Stimulated activated CD4-positive, alpha-beta T cell treated with anti-CD3 and anti-CD28 coated beads, Interleukin-15, amount 100 ng/mL, for 24 hours (primary cell): ENCODE data around the gene ACER3.
A peak's percentile ranks its signal among the peaks of the same experiment; 100 is the strongest.
"Not testable (repeated sequence)": the region's sequence is repeated elsewhere in the genome, so short reads cannot be mapped to it uniquely, and the experiment has no call there.

ENCODE experiments used
- DNase-seq: peaks from one replicate; pipeline ENCODE4 v3.0.0-alpha.2; 2020

ACER3 gene

DNA sequence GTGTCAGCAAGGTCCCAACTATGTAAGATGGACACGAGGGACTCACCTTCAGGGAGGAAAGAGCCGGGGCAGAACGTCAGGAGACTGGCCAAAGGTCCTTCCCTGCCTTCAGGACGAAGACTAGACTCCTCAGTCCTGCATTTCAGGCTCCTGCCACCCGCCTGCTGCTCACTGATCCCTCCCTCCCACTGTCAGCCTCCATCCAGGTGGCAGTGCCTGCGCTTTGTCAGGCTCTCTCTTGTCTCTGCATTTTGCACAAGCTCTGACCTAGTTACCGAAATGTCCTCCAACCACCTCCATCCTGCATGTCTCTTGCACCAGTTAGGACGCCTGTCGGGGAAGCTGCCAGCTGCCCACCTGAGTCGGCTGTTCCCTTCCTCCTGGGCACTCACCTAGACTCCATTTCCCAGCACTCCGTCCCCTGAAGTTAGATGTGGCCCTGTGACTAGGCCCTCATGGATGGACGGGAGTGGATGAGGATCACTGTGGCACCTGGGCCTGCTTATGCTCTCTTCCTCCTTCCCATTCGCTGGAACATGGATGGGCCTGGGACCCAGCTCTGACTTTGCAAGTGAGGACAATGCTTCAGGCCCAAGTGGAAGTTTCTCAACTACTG is 181.5 kb downstream of the ACER3 start:
- DNase-seq = no peak

DNA sequence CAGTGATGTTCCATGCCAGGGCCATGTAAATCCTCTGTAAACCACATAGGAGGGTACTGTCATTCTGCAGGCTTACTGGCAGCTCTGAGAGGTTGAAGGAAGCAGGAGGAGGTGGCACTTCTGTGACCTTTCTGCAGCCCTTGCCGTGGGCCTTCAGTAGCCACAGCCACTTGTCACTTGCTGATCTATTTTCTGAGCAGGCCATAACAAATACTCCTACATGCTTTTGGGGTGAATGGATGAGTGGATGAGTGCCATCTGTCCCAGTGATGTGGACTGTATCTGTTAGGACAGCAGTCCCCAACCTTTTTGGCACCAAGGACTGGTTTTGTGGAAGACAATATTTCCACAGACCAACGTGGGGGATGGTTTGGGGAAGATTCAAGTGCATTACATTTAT is 183.6 kb downstream of the ACER3 start:
- DNase-seq = no peak

- no peak for DNase-seq
These were observed 184.2 kb downstream of the ACER3 start for GRCh38 chr11:77044886-77045285.

GRCh38 chr11:77046060-77046501 is 185.4 kb downstream of the ACER3 start:
- peak; percentile 75 for DNase-seq

GRCh38 chr11:77047007-77047927 is 186.5 kb downstream of the ACER3 start:
- DNase-seq = peak; percentile 75

DNA sequence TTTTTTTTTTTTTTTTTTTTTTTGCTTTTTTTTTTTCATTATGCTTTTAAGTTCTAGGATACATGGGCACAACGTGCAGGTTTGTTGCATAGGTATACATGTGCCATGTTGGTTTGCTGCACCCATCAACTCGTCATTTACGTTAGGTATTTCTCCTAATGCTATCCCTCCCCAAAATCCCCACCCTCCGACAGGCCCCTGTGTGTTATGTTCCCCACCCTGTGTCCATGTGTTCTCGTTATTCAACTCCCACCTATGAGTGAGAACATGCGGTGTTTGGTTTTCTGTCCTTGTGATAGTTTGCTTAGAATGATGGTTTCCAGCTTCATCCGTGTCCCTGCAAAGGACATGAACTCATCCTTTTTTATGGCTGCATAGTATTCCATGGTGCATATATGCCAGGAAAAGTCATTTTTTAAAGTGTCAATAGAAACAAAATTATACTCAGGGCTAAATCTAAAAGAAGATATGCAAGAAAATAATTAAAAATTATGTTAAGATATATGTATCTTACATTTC is 187.3 kb downstream of the ACER3 start:
- not testable (repeated sequence) for DNase-seq

DNA sequence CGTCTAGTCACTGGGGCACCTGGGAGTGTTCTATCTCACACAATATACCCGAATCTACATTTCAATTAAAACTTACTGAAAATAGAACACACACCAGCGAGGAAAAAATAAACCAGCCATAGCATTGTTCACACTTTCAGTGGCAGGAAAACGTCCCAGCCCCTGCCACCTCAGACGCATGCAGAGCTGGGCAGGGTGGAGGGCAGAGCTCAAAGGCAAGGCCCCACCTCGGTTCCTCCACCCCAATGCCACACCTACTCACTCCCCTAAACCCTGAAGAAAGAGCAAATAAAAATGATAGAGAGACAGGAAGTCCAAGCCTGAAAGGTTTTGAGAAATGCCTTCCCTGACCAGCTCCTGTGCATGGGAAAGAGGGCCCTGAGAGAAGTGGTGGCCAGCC is 188.3 kb downstream of the ACER3 start:
- no peak for DNase-seq

DNA sequence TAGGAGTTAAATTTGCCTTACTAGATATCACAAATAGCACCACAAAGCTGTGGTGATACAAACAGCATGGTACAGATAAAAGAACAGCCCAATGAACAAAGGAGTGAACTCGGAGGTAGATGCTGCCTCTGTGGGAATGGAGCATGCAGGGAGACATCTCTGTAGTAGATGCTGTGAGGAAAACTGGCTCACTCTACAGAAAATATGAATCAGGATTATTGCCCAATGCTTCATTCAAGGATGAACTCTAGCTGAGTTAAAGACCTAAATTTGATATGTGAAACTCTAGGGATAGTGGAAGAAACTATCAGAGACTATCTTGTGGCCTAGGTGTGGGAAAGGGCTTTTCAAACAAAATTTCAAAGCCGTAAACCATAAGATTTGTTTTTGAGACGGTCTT is 190.8 kb downstream of the ACER3 start:
- DNase-seq = no peak

DNA sequence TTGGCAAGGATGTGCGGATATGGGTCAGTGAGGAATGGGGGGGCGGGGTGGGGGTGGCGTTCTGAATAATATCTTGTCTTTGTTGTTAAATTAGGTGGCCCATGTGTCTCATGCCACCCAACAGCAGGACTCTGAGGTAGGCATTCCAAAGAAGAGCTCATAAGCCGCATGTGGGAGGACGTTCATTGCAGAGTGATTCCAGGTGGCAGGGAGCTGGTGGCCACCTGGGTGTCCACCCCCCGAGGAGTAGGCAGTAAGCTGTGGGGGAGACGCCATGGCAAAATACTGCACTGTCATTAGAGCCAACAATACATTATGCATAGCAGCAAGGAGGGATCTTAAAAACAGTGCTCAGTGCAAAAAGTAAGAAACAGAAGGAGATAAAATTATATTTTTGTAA is 191.8 kb downstream of the ACER3 start:
- no peak for DNase-seq

DNA sequence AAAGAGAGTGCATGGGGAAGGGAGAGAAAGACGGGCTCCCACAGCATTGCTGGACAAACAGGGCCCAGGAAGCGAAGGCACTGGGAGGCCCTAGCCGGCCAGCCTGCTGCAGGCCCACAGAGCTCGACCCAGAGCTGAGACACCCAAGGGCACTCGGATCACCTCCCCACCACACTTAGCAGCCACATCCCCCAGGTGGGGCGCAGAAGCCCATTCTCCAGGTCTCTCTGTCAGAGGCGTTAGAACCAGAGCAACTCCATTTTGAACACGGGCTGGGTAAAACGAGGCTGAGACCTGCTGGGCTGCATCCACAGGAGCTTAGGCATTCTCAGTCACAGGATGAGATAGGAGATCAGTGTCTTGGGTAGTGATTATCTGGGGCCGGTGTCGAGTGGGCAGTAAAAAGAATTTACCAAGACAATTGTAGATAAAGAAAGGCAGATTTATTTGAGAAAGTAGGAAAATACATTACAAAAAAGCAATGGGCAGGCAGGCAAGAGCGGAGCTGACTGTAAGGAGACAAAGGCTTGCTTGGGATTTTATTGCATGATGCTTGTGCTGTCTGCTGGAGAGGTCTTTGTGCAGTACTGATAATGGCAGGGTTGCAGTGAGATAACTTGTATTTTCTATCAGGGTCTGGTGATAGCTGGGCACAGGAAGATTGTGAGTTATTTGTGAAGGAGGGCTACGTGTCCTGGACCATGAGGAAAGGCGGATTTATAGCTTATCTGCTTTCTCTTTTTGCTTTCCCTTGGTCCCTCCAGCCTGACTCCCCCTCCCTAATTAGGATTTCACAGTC is 192.7 kb downstream of the ACER3 start:
- no peak for DNase-seq

- DNase-seq = no peak
These were observed 193.4 kb downstream of the ACER3 start for GRCh38 chr11:77054084-77054483.

GRCh38 chr11:77055101-77055561 is 194.4 kb downstream of the ACER3 start:
- DNase-seq = no peak

DNA sequence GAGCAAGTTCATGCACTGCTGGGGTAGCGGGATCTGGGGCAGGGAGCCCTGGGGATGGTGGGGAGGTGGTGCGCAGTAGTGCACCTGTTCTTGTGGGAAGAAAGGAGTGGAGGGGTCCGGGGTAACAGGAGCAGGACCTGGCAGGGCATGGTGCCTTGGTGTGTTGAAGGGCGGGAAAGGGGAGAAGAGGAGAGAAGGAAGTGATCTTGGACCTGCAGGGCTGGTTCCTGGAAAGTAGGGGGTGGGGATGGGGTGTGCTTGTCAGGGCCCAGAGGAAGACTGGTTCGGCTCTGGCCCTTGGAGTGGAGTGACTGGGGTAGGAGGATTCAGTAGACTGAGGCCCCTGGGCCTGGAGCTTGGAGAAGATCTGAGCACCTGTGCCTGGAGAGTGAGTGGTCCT is 195.2 kb downstream of the ACER3 start:
- DNase-seq = no peak

DNA sequence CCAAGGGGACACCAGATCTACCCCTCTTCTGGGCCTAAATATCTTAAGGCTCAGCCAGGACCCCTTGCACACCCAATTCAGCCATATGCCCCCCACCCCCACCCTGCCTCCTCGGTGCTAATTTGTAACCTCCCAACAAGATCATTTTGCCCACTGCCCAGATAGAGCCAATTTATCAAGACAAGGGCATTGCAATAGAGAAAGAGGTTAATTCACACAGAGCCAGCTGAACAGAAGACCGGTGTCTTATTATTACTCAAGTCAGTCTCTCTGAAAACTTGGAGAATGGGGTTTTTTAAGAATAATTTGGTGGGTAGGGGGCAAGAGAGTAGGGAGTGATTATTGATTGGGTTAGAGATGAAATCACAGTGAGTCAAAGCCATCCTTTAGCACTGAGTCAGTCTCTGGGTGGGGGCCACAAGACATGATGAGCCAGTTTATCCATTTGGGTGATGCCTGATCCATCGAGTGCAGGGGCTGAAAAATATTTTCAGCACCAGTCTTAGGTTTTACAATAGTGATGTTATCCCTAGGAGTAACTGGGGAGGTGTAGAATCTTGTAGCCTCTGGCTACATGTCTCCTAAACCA is 196.2 kb downstream of the ACER3 start:
- no peak for DNase-seq

DNA sequence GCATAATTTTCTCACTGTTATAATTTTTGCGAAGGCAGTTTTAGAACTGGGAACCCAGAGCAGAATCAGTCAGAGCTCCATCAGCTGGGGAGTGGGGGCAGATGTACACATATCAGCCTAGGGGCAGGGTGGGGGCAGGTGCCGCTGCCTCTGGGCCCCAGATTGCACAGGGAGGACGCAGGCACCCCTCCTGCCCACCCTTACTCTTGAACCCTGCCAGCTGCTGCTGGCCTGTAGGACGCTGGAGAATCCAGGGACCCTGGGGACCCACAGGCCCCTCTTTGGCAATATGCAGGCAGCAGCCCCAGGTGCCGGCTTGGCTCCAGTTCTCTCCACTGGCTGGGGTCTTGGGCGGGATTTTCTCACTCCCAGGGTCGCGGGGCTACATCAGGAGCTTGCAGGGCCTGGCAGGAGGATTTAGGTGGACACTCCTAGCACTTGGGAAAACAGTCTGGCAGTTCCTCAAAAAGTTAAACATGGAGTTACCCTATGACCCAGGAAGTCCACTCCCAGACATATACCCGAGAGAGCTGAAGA is 197.3 kb downstream of the ACER3 start:
- DNase-seq = no peak

GRCh38 chr11:77058900-77059299 is 198.2 kb downstream of the ACER3 start:
- DNase-seq = no peak

- DNase-seq = no peak
These were observed 199.1 kb downstream of the ACER3 start for GRCh38 chr11:77059806-77060205.

DNA sequence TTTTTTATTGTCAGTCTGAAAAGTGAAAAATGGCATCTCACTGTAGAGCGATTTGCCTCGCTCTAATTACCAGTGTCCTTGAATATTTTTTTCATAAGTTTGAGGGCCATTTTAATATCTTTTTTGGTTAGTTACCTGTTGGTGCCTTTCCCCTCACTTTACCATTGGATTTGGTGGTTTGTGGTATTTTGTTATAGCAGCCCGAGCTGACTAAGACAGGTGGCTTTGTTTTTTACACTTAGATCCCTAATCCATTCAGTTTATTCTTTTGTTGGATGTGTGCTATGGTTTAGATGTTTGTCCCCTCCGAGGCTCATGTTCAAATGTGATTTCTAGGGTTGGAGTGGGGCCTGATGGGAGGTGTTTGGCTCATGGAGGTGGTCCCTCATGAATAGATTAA is 199.5 kb downstream of the ACER3 start:
- DNase-seq = no peak

DNA sequence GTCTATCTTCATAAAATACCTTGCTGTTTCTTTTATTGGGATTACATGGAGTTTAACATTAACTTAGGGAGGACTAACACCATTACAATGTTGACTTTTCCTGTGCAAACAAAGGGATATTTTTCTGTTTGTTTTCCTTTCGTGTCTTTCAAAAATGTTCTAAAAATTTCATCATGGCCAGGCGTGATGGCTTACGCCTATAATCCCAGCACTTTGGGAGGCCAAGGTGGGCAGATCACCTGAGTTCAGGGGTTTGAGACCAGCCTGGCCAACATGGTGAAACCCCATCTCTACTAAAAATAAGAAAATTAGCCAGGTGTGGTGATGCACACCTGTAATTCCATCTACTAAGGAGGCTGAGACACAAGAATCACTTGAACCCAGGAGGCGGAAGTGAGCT is 200.5 kb downstream of the ACER3 start:
- not testable (repeated sequence) for DNase-seq

DNA sequence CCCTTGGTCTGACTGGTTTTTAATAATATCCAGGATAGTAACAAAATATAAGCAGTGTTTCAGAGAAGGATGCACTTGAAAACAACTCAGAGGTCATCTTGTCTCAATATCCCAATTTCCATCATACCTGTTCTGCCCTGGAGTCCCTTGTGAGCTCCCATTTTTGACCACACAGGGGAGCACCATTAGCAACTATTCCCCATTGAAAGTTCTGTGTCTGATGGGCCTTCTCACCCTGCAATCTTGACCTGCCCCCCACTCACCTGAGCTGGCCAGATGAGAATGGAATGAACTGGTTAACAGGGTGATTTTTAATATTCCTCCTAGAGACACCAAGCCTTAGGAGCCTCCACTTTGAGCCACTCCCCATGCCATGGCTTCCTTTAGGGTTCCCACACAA is 202.2 kb downstream of the ACER3 start:
- no peak for DNase-seq

- DNase-seq = no peak
These were observed 202.7 kb downstream of the ACER3 start for GRCh38 chr11:77063407-77063806.

DNA sequence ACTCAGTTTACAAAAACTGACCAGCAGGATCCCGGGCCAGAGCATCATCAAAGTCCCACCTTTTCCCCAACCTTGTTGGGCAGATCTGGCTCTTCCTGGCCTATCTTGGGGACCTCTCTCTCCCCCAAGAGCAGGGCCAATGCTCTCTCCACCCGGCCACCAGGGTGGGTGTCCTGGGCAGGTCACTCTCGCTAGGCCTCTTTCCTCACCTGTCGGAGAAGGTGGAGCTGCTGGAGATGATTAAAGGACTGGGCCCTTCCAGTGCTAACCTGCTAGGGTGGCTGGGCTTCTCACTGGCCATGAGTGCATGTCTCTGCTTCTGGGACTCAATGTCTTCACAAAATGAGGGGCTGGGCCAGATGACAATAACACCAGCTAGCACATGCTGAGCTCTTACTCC is 203.1 kb downstream of the ACER3 start:
- DNase-seq = no peak
